ENCODE results near the gene REXO1. TPM values are rescaled to one million over a fixed set of nuclear protein-coding genes. Genes with fewer than 3 reads are reported as not detected.
"Not testable (repeated sequence)": the region's sequence is repeated elsewhere in the genome, so short reads cannot be mapped to it uniquely, and the experiment has no call there.

The REXO1 gene
- total RNA-seq, 4 donors from 2014 or later, result 36.0 to 95.0 (median 56.3) TPM

GRCh38 chr19:1889907-1890306 lies 41.6 kb upstream of the REXO1 start:
- Histone ChIP-seq H3K4me3 (no peak overlapping the region), H3K27ac (no peak overlapping the region), H3K27me3 (no peaks in the 10 kb centered on the region), H3K36me3 (no peaks in the 10 kb centered on the region), H3K4me1 (no peaks in the 10 kb centered on the region), H3K9me3 (no peaks in the 10 kb centered on the region)
- DNase-seq, result no peak
- TF ChIP-seq POLR2A (IDR thresholded peaks at IDR 0.05) (no peak), EP300 (IDR thresholded peaks at IDR 0.05; ENCODE audit: low read depth) (no peak), POLR2AphosphoS5 (IDR thresholded peaks at IDR 0.05) (no peak)
- TF ChIP-seq, protein P1, sequence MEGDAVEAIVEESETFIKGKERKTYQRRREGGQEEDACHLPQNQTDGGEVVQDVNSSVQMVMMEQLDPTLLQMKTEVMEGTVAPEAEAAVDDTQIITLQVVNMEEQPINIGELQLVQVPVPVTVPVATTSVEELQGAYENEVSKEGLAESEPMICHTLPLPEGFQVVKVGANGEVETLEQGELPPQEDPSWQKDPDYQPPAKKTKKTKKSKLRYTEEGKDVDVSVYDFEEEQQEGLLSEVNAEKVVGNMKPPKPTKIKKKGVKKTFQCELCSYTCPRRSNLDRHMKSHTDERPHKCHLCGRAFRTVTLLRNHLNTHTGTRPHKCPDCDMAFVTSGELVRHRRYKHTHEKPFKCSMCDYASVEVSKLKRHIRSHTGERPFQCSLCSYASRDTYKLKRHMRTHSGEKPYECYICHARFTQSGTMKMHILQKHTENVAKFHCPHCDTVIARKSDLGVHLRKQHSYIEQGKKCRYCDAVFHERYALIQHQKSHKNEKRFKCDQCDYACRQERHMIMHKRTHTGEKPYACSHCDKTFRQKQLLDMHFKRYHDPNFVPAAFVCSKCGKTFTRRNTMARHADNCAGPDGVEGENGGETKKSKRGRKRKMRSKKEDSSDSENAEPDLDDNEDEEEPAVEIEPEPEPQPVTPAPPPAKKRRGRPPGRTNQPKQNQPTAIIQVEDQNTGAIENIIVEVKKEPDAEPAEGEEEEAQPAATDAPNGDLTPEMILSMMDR (IDR thresholded peaks at IDR 0.05), result no peak
- 100% methylated on average over 1 of the region's 1 CpG; no CpG with 5 or more reads in 1 of the 2 donors for WGBS, 2 donors (ENCODE audit: low coverage in 1 of 2)
- in situ Hi-C loops (cut with MboI; ENCODE audit: low pct_ligation_motif_present in 1 of 4, low pct_unique_long_range_greater_than_20kb in 1 of 4, low sequenced_read_pairs in 3 of 4) (no loop called here), intact Hi-C loops (cut with DNase I; ENCODE audit: low total_unique reads) (no loop called here)

DNA sequence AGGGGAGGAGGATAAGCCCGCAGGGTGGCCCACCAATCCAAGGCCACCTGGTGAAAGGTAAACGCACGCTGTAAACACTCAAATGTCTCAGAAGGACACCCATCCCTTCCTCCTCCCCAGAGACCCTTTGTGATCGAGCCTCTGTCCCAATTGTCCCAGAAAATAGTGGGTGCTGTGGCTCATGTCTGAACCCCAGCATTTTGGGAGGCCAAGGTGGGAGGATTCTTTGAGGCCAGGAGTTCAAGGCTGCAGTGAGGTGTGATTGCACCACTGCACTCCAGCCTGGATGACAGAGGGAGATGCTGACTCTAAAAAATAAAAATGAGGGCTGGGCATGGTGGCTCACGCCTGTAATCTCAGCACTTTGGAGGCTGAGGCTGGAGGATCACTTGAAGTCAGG lies 40.1 kb upstream of the REXO1 start:
- H3K9me3 ChIP-seq, result no peaks in the 10 kb centered on the region

DNA sequence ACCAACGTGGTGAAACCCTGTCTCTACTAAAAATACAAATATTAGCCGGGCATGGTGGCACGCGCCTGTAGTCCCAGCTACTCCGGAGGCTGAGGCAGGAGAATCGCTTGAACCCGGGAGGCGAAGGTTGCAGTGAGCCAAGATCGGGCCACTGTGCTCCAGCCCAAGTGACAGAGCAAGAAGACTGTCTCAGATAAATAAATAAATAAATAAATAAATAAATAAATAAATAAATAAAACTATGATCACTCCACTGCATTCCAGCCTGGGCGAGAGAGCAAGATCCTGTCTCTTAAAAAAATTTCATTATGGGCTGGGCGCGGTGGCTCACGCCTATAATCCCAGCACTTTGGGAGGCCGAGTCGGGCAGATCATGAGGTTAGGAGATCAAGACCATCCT lies 38.1 kb upstream of the REXO1 start:
- DNase-seq; H3K9me3 ChIP-seq; H3K36me3 ChIP-seq; H3K27me3 ChIP-seq; in situ Hi-C loops (cut with MboI; ENCODE audit: low pct_ligation_motif_present in 1 of 4, low pct_unique_long_range_greater_than_20kb in 1 of 4, low sequenced_read_pairs in 3 of 4); H3K4me3 ChIP-seq; intact Hi-C loops (cut with DNase I; ENCODE audit: low total_unique reads); H3K27ac ChIP-seq: not testable (repeated sequence)
- H3K4me1 ChIP-seq, result peaks cover 22 to 31% (median 26%) of the 10 kb centered on the region in 4 donors
- 94 to 99% methylated on average over 14 to 15 of the region's 15 CpGs for WGBS, 2 donors (ENCODE audit: low coverage in 1 of 2)

More for the DNA sequence above, 40.1 kb upstream of the REXO1 start:
- no peak for DNase-seq
- Histone ChIP-seq H3K27me3 (no peaks in the 10 kb centered on the region), H3K4me3 (no peak overlapping the region), H3K4me1 (peaks cover 7 to 13% (median 12%) of the 10 kb centered on the region in 4 donors), H3K27ac (no peak overlapping the region), H3K36me3 (no peaks in the 10 kb centered on the region)
- 83% methylated on average over 5 of the region's 5 CpGs; no CpG with 5 or more reads in 1 of the 2 donors for WGBS, 2 donors (ENCODE audit: low coverage in 1 of 2)
- in situ Hi-C loops (cut with MboI; ENCODE audit: low pct_ligation_motif_present in 1 of 4, low pct_unique_long_range_greater_than_20kb in 1 of 4, low sequenced_read_pairs in 3 of 4) (no loop called here), intact Hi-C loops (cut with DNase I; ENCODE audit: low total_unique reads) (no loop called here)
- TF ChIP-seq POLR2A (IDR thresholded peaks at IDR 0.05) (no peak), POLR2AphosphoS5 (IDR thresholded peaks at IDR 0.05) (no peak), EP300 (IDR thresholded peaks at IDR 0.05; ENCODE audit: low read depth) (no peak)
- TF ChIP-seq, protein P1 (IDR thresholded peaks at IDR 0.05), result no peak

DNA sequence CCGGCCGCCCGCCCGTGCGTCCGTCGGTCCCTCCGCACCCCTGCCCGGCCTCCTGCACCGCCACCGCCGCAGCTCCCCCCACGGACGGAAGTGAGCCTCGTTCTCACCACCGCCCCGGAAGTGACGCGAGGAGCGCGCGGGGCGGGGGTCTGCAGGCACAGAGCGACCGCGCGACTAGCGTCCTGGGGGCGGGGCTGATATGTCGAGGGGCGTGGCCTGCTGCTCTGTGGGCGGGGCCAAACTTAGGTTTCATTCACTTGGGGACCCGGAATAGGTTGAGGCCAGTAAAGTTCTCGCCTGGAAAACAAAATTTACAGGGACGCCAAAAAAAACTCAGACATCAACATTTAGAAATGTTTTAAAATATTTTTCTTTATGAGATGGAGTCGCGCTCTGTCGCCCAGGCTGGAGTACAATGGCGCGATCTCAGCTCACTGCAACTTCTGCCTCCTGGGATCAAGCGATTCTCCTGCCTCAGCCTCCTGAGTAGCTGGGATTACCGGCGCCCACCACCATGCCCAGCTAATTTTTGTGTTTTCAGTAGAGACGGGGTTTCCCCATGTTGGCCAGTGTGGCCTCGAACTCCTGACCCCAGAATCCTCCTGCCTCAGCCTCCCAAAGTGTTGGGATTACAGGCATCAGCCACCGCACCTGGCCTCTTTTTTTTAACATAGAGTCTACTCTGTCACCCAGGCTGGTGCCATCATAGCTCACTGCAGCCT lies 37.3 kb upstream of the REXO1 start, which contains the start of gene ABHD17A:
Gene ABHD17A, minus strand, starts transcription at position 99 of the 722 bp plus-strand sequence. CDS start 3,930 bp downstream, outside the sequence.
- in situ Hi-C loops (cut with MboI; ENCODE audit: low pct_ligation_motif_present in 1 of 4, low pct_unique_long_range_greater_than_20kb in 1 of 4, low sequenced_read_pairs in 3 of 4); intact Hi-C loops (cut with DNase I; ENCODE audit: low total_unique reads): not testable (repeated sequence)

DNA sequence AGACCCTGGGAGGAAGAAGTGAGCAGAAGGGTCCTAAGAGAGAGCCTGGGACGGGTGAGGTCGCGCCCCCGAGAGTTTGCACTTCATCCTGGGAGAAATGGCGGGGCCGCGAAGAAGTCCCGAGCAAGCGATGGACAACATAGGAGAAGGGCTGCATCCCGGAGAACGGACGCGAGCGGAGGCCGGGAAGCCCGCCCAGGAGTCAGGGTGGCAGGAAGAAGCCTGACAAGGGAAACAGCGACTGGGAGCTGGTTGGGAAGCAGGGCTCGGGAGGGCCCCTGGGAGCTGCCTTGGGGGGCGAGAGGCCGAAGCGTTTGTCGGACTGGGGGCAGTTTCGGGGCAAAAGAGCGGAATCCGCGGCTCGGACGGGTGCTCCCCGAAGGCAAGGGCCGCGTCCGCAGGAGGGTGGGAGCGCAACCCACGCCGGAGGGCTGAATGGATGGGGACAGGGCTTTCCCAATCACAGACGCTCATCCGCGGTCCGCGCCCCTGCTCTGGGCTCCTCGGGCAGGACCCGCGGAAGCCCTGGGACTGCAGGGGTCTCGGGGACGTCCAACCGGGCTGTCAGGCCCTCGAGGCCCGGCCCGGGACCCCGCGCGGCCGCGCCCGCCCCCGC lies 36.5 kb upstream of the REXO1 start:
- Histone ChIP-seq H3K27ac (peak overlapping the region; percentile 85 to 95 (median 90)), H3K36me3 (no peaks in the 10 kb centered on the region), H3K4me1 (peaks cover 22 to 39% (median 26%) of the 10 kb centered on the region in 4 donors), H3K4me3 (peak overlapping the region; percentile 59 to 100 (median 83)), H3K27me3 (no peaks in the 10 kb centered on the region), H3K9me3 (no peaks in the 10 kb centered on the region)
- intact Hi-C loops (cut with DNase I; ENCODE audit: low total_unique reads) (no loop called here), in situ Hi-C loops (cut with MboI; ENCODE audit: low pct_ligation_motif_present in 1 of 4, low pct_unique_long_range_greater_than_20kb in 1 of 4, low sequenced_read_pairs in 3 of 4) (no loop called here)
- 0% methylated on average over 46 of the region's 56 CpGs; no CpG with 5 or more reads in 1 of the 2 donors for WGBS, 2 donors (ENCODE audit: low coverage in 1 of 2)
- no peak for DNase-seq
- TF ChIP-seq EP300 (IDR thresholded peaks at IDR 0.05; ENCODE audit: low read depth), result no peak
- TF ChIP-seq, protein P1 (IDR thresholded peaks at IDR 0.05), result no peak
- no peak for TF ChIP-seq POLR2A (IDR thresholded peaks at IDR 0.05)
- no peak for TF ChIP-seq POLR2AphosphoS5 (IDR thresholded peaks at IDR 0.05)

More for the DNA sequence above, 37.3 kb upstream of the REXO1 start, which contains the start of gene ABHD17A:
- not testable (repeated sequence) for H3K9me3 ChIP-seq, H3K27me3 ChIP-seq, H3K36me3 ChIP-seq
- H3K27ac ChIP-seq, result peak within 1 kb of the TSS; percentile 85 to 95 (median 90)
- peak within 1 kb of the TSS; percentile 59 to 100 (median 83) for H3K4me3 ChIP-seq
- peak; percentile 96 to 97 (median 97) for TF ChIP-seq POLR2AphosphoS5 (IDR thresholded peaks at IDR 0.05)
- peak; percentile 69 for TF ChIP-seq POLR2A (IDR thresholded peaks at IDR 0.05)
- WGBS, 2 donors (ENCODE audit: low coverage in 1 of 2), result 41 to 71% methylated on average over 12 to 23 of the region's 46 CpGs
- H3K4me1 ChIP-seq, result peaks cover 22 to 35% (median 26%) of the 10 kb centered on the region in 4 donors
- DNase-seq, result peak; percentile 96

Measured in transverse colon (tissue), 4 donors.